ENCODE measurements around the gene VGLL2. TPM values are rescaled to one million over a fixed set of nuclear protein-coding genes. Genes with fewer than 3 reads are reported as not detected.

VGLL2 gene
- total RNA-seq, 1 experiment from 2014 or later = not detected

- H3K4me3 Mint-ChIP-seq (ENCODE audit: low read depth, unreplicated experiment) = no peak overlapping the region
- peaks cover 40% of the 10 kb centered on the region for H3K27me3 Mint-ChIP-seq (ENCODE audit: unreplicated experiment)
- CTCF ChIA-PET = no interaction called here
- no TSS peak for BruUV-seq (replicated peaks)
- peaks cover 9% of the 10 kb centered on the region for H3K4me1 Mint-ChIP-seq (ENCODE audit: low read depth, unreplicated experiment)
- TF ChIP-seq, protein P1, sequence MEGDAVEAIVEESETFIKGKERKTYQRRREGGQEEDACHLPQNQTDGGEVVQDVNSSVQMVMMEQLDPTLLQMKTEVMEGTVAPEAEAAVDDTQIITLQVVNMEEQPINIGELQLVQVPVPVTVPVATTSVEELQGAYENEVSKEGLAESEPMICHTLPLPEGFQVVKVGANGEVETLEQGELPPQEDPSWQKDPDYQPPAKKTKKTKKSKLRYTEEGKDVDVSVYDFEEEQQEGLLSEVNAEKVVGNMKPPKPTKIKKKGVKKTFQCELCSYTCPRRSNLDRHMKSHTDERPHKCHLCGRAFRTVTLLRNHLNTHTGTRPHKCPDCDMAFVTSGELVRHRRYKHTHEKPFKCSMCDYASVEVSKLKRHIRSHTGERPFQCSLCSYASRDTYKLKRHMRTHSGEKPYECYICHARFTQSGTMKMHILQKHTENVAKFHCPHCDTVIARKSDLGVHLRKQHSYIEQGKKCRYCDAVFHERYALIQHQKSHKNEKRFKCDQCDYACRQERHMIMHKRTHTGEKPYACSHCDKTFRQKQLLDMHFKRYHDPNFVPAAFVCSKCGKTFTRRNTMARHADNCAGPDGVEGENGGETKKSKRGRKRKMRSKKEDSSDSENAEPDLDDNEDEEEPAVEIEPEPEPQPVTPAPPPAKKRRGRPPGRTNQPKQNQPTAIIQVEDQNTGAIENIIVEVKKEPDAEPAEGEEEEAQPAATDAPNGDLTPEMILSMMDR (IDR thresholded peaks at IDR 0.05; ENCODE audit: unreplicated experiment) = no peak
- no peaks in the 10 kb centered on the region for H3K9me3 Mint-ChIP-seq (ENCODE audit: low read depth, unreplicated experiment)
- intact Hi-C loops (cut with micrococcal nuclease; ENCODE audit: unreplicated experiment) = no loop called here
- no peak overlapping the region for H3K27ac Mint-ChIP-seq (ENCODE audit: unreplicated experiment)
- DNase-seq = no peak
- no peaks in the 10 kb centered on the region for H3K36me3 Mint-ChIP-seq (ENCODE audit: insufficient read depth, unreplicated experiment)
Observed at GRCh38 chr6:117263353-117263927, 1.9 kb upstream of the VGLL2 start.

DNA sequence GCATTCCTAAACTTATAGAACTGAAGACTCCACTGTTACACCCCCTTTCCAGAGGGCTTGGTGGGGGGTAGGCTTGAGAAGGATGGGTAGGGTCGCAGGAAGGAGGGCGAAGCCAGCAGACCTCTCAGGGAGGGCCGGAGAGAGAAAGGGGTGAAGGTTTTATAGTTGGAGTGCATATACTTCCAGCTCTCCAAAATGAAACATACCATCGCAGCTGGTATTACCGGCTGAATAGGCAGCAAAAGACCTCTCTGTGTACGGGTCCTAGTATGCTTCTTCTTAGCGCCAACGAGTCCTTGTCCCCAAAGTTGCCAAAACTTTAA is 1.0 kb upstream of the VGLL2 start:
- no TSS peak for BruUV-seq (replicated peaks)
- no peaks in the 10 kb centered on the region for H3K36me3 Mint-ChIP-seq (ENCODE audit: insufficient read depth, unreplicated experiment)
- H3K4me1 Mint-ChIP-seq (ENCODE audit: low read depth, unreplicated experiment) = peaks cover 9% of the 10 kb centered on the region
- TF ChIP-seq, protein P1 (IDR thresholded peaks at IDR 0.05; ENCODE audit: unreplicated experiment) = no peak
- H3K9me3 Mint-ChIP-seq (ENCODE audit: low read depth, unreplicated experiment) = no peaks in the 10 kb centered on the region
- intact Hi-C loops (cut with micrococcal nuclease; ENCODE audit: unreplicated experiment) = no loop called here
- H3K27me3 Mint-ChIP-seq (ENCODE audit: unreplicated experiment) = peaks cover 49% of the 10 kb centered on the region
- DNase-seq = no peak
- H3K4me3 Mint-ChIP-seq (ENCODE audit: low read depth, unreplicated experiment) = peak overlapping the region; percentile 60
- no peak overlapping the region for H3K27ac Mint-ChIP-seq (ENCODE audit: unreplicated experiment)
- CTCF ChIA-PET = no interaction called here

GRCh38 chr6:117264692-117265409 is 507 bp upstream of the VGLL2 start:
- H3K36me3 Mint-ChIP-seq (ENCODE audit: insufficient read depth, unreplicated experiment) = no peaks in the 10 kb centered on the region
- H3K27me3 Mint-ChIP-seq (ENCODE audit: unreplicated experiment) = peaks cover 55% of the 10 kb centered on the region
- no peak overlapping the region for H3K27ac Mint-ChIP-seq (ENCODE audit: unreplicated experiment)
- peak overlapping the region; percentile 60 for H3K4me3 Mint-ChIP-seq (ENCODE audit: low read depth, unreplicated experiment)
- BruUV-seq (replicated peaks) = no TSS peak
- TF ChIP-seq, protein P1 (IDR thresholded peaks at IDR 0.05; ENCODE audit: unreplicated experiment) = no peak
- intact Hi-C loops (cut with micrococcal nuclease; ENCODE audit: unreplicated experiment) = no loop called here
- peaks cover 9% of the 10 kb centered on the region for H3K4me1 Mint-ChIP-seq (ENCODE audit: low read depth, unreplicated experiment)
- no peak for DNase-seq
- H3K9me3 Mint-ChIP-seq (ENCODE audit: low read depth, unreplicated experiment) = no peaks in the 10 kb centered on the region
- CTCF ChIA-PET = no interaction called here

DNA sequence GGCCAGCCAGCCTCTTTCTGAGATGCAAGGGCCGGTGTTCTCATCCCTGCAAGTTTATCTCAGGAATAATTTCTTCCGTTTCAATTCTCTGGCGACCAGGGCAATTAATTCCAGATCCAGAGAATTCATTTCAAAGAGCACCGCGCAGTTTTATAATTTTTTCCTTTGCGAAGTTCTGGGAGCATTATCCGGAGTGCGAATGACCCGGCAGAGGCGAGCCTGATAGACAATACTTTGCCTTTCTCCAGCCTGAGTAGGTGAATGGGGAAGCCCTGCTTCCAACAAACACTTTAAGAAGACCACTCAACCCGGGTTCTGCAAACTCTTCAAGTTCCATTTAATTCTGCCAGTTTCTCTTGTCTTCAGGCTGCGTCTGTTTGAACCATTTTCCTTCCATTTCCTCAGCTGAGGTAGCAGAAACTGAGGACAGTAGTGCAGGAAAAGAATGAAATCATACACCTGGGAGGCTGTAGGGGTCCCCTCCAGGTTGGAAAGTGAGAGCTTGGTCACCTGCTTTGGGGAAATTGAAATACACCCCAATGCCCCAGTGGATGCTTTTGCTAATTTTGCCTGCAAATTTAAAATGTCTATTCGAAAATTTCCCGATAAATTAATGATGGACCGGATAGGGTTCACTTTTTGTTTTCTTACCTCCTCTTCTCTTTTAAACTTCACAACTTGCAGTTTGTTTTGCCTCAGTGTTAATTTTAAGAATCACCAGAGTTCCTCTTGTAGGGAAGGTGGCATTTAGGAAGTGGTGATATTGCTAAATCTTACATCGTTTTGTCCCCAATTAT is 1.1 kb downstream of the VGLL2 start:
- H3K36me3 Mint-ChIP-seq (ENCODE audit: insufficient read depth, unreplicated experiment) = no peaks in the 10 kb centered on the region
- no peak overlapping the region for H3K4me3 Mint-ChIP-seq (ENCODE audit: low read depth, unreplicated experiment)

More for the DNA sequence above, 1.1 kb downstream of the VGLL2 start:
- H3K27ac Mint-ChIP-seq (ENCODE audit: unreplicated experiment) = no peak overlapping the region
- H3K9me3 Mint-ChIP-seq (ENCODE audit: low read depth, unreplicated experiment) = no peaks in the 10 kb centered on the region
- H3K27me3 Mint-ChIP-seq (ENCODE audit: unreplicated experiment) = peaks cover 68% of the 10 kb centered on the region
- DNase-seq = no peak
- peaks cover 9% of the 10 kb centered on the region for H3K4me1 Mint-ChIP-seq (ENCODE audit: low read depth, unreplicated experiment)
- intact Hi-C loops (cut with micrococcal nuclease; ENCODE audit: unreplicated experiment) = no loop called here
- no TSS peak for BruUV-seq (replicated peaks)
- TF ChIP-seq, protein P1 (IDR thresholded peaks at IDR 0.05; ENCODE audit: unreplicated experiment) = no peak
- CTCF ChIA-PET = no interaction called here

All from Calu3 (cell line).